Measurements from ENCODE around the gene CCDC171. TPM values are rescaled to one million over a fixed set of nuclear protein-coding genes. Genes with fewer than 3 reads are reported as not detected.
"Not testable (repeated sequence)": the region's sequence is repeated elsewhere in the genome, so short reads cannot be mapped to it uniquely, and the experiment has no call there.

Gene CCDC171
- total and polyA plus RNA-seq, 3 donors from 2014 or later, result 13.2 to 30.2 (median 21.4) TPM

DNA sequence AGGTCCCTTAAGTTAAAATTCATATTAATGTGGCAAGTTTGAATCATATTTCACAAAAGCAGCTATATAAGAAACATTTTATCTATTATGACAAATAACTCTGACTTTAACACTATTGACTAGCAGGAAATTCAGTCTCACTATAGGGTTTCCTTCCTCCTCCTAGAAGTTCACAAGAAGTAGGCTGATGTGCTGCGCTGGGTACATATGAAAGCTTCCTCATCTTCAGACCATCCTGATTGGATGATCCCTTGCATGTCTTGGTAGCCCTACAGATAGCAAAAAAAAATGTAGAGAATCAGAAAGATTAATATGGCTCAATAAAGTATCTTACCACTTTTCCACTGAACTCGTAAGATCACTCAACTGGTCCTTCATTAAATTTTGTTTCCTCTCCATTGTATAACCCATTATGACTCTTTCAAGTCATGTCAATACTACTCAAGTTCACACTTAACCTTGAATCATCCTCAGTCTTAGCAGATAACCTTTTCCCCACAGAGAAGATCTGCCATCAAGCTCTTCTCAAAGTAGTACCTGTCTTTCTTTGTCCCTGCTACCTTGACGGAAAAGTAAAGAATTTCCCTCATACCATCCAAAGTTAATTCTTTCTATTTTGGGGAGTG, 30.6 kb upstream of the CCDC171 start:
- no peak for TF ChIP-seq POLR2A (IDR thresholded peaks at IDR 0.05)
- TF ChIP-seq, protein P1, sequence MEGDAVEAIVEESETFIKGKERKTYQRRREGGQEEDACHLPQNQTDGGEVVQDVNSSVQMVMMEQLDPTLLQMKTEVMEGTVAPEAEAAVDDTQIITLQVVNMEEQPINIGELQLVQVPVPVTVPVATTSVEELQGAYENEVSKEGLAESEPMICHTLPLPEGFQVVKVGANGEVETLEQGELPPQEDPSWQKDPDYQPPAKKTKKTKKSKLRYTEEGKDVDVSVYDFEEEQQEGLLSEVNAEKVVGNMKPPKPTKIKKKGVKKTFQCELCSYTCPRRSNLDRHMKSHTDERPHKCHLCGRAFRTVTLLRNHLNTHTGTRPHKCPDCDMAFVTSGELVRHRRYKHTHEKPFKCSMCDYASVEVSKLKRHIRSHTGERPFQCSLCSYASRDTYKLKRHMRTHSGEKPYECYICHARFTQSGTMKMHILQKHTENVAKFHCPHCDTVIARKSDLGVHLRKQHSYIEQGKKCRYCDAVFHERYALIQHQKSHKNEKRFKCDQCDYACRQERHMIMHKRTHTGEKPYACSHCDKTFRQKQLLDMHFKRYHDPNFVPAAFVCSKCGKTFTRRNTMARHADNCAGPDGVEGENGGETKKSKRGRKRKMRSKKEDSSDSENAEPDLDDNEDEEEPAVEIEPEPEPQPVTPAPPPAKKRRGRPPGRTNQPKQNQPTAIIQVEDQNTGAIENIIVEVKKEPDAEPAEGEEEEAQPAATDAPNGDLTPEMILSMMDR (IDR thresholded peaks at IDR 0.05), result no peak
- intact Hi-C loops (cut with DNase I; ENCODE audit: low total_unique reads), result no loop called here
- Histone ChIP-seq H3K27me3 (no peaks in the 10 kb centered on the region), H3K27ac (no peak overlapping the region), H3K4me1 (no peaks in the 10 kb centered on the region), H3K36me3 (ENCODE audit: low read depth, missing control alignments) (no peaks in the 10 kb centered on the region), H3K9me3 (no peaks in the 10 kb centered on the region), H3K4me3 (no peak overlapping the region)
- no peak for DNase-seq
- WGBS, 2 donors, result 91 to 93% methylated on average over 3 of the region's 3 CpGs

DNA sequence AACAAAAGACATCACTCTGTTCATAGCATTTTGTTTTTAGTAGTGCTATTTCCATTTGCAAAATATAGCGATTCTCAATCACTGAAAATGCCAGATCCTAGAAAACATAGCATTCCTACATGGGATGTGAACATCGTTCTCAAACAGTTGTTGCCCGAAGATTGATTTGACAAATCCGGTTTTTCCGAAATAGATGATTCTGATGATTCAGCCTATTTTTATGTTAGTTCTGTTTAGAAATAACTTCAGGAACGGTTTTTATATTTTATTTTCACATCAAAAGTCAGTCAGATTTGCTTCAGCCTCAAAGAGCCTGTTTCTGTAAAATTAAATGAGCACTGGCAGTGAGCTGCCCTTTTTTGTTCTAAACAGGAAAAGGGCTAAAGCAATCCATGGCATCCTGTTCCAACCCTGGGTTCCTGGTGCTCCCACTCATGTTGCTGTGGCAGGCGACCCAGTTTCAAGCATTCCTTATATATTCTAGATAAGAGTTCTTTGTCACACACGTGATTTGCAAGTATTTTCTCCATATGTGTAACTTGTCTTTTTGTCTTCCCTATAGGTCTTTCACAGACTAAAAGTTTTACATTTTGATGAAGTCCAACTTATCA, 27.9 kb upstream of the CCDC171 start:
- intact Hi-C loops (cut with DNase I; ENCODE audit: low total_unique reads), result no loop called here
- H3K4me1 ChIP-seq, result no peaks in the 10 kb centered on the region
- H3K27ac ChIP-seq, result no peak overlapping the region
- 67 to 72% methylated on average over 8 of the region's 8 CpGs for WGBS, 2 donors
- H3K36me3 ChIP-seq (ENCODE audit: low read depth, missing control alignments), result no peaks in the 10 kb centered on the region
- TF ChIP-seq, protein P1 (IDR thresholded peaks at IDR 0.05), result no peak
- no peak for TF ChIP-seq POLR2A (IDR thresholded peaks at IDR 0.05)
- H3K4me3 ChIP-seq, result no peak overlapping the region
- no peaks in the 10 kb centered on the region for H3K27me3 ChIP-seq
- no peak for DNase-seq
- no peaks in the 10 kb centered on the region for H3K9me3 ChIP-seq

DNA sequence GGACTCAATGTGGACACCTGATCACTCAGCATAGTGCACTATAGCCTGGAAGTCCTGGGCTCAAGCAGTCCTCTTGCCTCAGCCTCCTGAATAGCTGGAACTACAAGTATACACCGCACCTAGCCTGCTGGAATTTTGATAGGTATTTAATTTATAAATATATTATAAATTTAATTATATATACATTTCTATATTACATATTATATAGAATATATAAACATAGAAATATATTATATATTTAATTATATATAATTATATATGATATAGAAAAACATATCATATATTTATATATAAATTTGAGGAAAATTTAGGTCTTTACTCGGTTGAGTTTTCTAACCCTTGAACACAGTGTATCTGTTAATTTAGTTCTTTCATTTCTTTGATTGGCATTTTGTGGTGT, 26.9 kb upstream of the CCDC171 start:
- no peak for TF ChIP-seq POLR2A (IDR thresholded peaks at IDR 0.05)
- Histone ChIP-seq H3K4me3 (no peak overlapping the region), H3K9me3 (no peaks in the 10 kb centered on the region), H3K27ac (no peak overlapping the region), H3K27me3 (no peaks in the 10 kb centered on the region), H3K36me3 (ENCODE audit: low read depth, missing control alignments) (no peaks in the 10 kb centered on the region), H3K4me1 (no peaks in the 10 kb centered on the region)
- intact Hi-C loops (cut with DNase I; ENCODE audit: low total_unique reads), result no loop called here
- 94 to 97% methylated on average over 2 of the region's 2 CpGs for WGBS, 2 donors
- DNase-seq, result no peak

DNA sequence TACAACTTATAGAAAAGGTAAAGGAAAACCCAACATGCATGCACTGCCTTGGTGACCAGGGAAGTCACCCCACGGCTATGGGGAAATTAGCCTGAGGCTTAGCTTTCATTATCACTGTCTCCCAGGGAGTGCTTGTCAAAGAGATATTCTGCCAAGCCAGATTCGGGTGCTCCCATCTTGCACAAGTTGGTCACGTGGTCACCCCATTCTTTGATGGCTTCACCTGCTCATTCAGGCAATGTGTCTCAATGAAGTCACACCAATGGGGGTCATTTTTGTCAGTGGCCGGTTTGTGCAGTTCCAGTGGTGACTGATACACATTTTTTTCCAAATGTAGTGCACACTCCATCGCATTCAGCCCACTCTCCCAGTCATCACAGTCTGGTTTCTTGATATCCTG, 25.8 kb upstream of the CCDC171 start:
- H3K36me3 ChIP-seq (ENCODE audit: low read depth, missing control alignments); H3K4me3 ChIP-seq; H3K27me3 ChIP-seq; H3K27ac ChIP-seq; H3K4me1 ChIP-seq; DNase-seq; intact Hi-C loops (cut with DNase I; ENCODE audit: low total_unique reads); H3K9me3 ChIP-seq: not testable (repeated sequence)
- 85 to 88% methylated on average over 5 of the region's 5 CpGs for WGBS, 2 donors

DNA sequence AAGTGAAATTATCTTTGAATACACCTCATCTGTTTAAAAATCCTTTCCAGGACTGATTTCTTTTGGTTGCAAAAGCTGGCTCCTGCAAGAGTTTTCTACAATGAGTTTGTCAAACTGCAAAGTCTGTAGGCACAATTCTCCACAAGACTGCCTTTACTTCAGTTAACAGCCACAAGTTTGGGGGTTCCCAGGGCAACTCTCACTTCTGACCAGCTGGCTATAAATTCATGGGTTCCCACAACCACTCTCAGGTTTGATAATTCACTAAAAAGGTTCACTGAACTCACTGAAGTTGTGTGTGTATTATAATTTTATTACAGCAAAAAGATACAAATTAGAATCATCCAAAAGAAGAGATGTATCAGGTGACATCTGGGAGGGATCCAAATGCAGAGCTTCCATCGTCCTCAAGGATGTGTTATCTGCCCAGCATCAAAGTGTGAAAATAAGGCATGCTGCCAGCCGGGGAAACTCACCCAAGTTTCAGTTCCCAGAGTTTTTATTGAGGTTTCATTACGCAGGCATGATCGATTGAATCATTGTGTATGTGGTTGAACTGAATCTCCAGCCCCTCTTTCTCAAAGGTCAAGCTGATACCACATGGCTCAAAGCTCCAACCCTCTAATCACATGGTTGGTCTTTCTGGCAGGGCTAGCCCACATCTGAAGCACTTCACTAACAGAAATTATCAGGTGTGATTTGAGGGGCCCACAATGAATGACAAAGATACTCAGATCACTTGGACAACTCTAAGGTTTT, 23.1 kb upstream of the CCDC171 start:
- WGBS, 2 donors, result 71 to 73% methylated on average over 4 of the region's 4 CpGs
- no peak for TF ChIP-seq POLR2A (IDR thresholded peaks at IDR 0.05)
- TF ChIP-seq, protein P1 (IDR thresholded peaks at IDR 0.05), result no peak
- no peaks in the 10 kb centered on the region for H3K27me3 ChIP-seq
- H3K36me3 ChIP-seq (ENCODE audit: low read depth, missing control alignments), result no peaks in the 10 kb centered on the region
- DNase-seq, result no peak
- H3K4me1 ChIP-seq, result no peaks in the 10 kb centered on the region
- no peak overlapping the region for H3K27ac ChIP-seq
- H3K9me3 ChIP-seq, result no peaks in the 10 kb centered on the region
- H3K4me3 ChIP-seq, result no peak overlapping the region
- intact Hi-C loops (cut with DNase I; ENCODE audit: low total_unique reads), result no loop called here
